Coronary artery (tissue), 2 donors: Measurements from ENCODE around the gene MSANTD1.

Experiments used
- DNase-seq: peaks from one replicate; pipeline ENCODE4 v3.0.0-alpha.2; 2017; ENCODE audit warnings: low spot score
- H3K27ac ChIP-seq, 2 donors: fragments of 200-600 bp; sonication (generic); one replicate each; pipeline ENCODE4 v1.5.1; 2016 to 2019
- H3K4me3 ChIP-seq: fragments of 200-600 bp; sonication (generic); 2 replicates; pipeline ENCODE4 v1.5.1; 2016; ENCODE audit warnings: mild to moderate bottlenecking, moderate library complexity
- CTCF ChIP-seq: fragments of 200-600 bp; sonication (generic); IDR thresholded peaks from one replicate; pipeline ENCODE4 v1.5.1; 2019; ENCODE audit warnings: antibody characterized with exemption

MSANTD1 gene

GRCh38 chr4:3257556-3258482, 8.9 kb downstream of the MSANTD1 start:
- no peak overlapping the region for H3K27ac ChIP-seq
- no peak for TF ChIP-seq CTCF
- peak; percentile 56 for DNase-seq
- no peak overlapping the region for H3K4me3 ChIP-seq

- TF ChIP-seq CTCF: no peak
- DNase-seq: peak; percentile 68
- Histone ChIP-seq H3K27ac (no peak overlapping the region), H3K4me3 (no peak overlapping the region)
Measured at GRCh38 chr4:3261411-3262207, 12.7 kb downstream of the MSANTD1 start.

- no peak overlapping the region for H3K27ac ChIP-seq
- TF ChIP-seq CTCF: no peak
- H3K4me3 ChIP-seq: no peak overlapping the region
- DNase-seq: peak; percentile 64
Measured at GRCh38 chr4:3262208-3263052, 13.5 kb downstream of the MSANTD1 start.

- DNase-seq: peak; percentile 47
Measured at GRCh38 chr4:3263053-3263875, 14.3 kb downstream of the MSANTD1 start.

GRCh38 chr4:3263876-3264193, 14.9 kb downstream of the MSANTD1 start:
- no peak overlapping the region for H3K27ac ChIP-seq
- TF ChIP-seq CTCF: no peak
- H3K4me3 ChIP-seq: no peak overlapping the region
- no peak for DNase-seq

More at GRCh38 chr4:3263053-3263875, 14.3 kb downstream of the MSANTD1 start:
- TF ChIP-seq CTCF: no peak
- Histone ChIP-seq H3K27ac (no peak overlapping the region), H3K4me3 (no peak overlapping the region)

- Histone ChIP-seq H3K4me3 (no peak overlapping the region), H3K27ac (no peak overlapping the region)
- TF ChIP-seq CTCF: no peak
- peak; percentile 38 for DNase-seq
Measured at GRCh38 chr4:3266076-3266475, 17.1 kb downstream of the MSANTD1 start.
